Activated naive CD4-positive, alpha-beta T cell treated with anti-CD3 and anti-CD28 coated beads, Interleukin-2, amount 50 U/mL, for 16 hours (primary cell): Measurements from ENCODE around the gene FGF1.
"Not testable (repeated sequence)": the region's sequence is repeated elsewhere in the genome, so short reads cannot be mapped to it uniquely, and the experiment has no call there.

ENCODE experiments used
- DNase-seq: peaks from one replicate; pipeline ENCODE4 v3.0.0-alpha.2; 2020

FGF1 gene

DNA sequence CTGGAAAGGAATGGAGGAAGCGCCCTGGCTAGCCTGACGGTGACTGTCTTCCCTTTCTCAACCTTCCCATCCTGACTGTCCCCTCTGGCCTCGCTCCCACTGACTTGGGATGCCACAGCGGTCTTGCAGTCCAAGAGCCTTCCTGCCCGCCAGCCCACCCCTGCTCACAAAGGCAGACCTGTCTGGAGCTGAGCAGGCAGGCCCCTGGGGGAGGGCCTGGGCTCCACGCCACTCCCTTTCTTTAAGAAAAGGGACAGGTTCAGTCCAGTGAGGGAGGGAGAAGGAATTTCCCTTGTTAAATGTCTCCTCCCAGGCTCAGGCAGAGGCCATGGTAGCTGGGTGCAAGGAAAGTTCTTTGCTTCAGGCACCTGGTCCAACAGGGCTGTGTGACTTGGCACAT lies 18.1 kb downstream of the FGF1 start:
- no peak for DNase-seq

DNA sequence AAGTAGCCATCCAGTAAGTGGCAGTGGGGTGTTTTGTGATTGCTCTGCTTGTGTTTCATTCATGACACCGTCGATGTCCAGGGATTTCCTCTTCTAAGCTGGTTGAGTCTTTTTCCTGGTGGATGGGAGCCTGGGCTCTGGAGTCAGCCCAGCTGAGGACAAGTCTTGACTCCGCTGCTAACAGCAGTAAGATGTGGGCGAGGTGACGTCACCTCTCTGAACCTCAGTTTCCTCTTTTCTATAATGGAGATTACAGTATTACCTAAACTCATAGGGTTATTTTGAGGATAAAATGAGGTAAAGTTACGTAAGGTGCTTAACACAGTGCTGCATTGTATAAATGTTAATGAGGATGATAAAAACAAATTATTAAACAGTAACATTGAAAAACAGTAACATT lies 21.3 kb downstream of the FGF1 start:
- DNase-seq: no peak

DNA sequence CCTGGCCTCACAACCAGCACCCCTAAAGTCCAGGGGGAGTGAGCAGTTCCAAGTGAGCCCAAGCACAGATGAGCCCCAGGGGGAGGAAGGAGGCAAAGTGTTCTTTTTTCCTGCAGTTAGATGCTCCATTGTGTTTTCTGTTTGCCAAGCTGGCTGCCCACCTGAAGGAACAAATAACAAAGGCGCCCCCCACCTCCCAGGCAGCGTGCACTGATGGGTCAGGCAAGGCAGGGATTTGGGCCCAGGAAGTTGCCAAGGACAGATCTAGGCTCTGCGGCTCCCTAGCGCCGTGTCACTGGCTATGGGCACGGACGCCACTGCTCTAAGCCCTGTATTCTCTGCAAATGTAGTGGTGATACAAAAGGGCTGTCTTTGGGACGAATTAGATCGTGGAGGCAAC lies 21.8 kb downstream of the FGF1 start:
- no peak for DNase-seq

DNA sequence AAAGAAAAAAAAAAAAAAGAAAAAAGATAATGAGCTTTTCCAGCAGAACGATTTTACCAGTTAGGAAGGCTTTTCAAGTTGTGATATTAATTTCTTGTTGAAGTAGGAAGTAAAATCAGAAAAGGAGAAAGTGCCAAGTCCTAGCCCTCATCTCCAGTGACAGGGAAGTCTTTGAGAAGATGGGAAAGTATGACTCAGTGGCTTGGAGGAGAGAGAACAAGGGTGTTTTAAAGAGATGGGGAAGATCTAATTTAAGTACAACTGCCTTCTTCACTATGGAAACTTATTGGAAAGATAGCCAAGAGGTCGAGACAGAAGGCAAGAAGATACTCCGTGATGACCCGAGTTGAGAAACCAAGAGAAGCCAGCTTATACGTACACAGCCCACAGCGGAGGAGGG lies 22.6 kb downstream of the FGF1 start:
- DNase-seq: no peak

DNA sequence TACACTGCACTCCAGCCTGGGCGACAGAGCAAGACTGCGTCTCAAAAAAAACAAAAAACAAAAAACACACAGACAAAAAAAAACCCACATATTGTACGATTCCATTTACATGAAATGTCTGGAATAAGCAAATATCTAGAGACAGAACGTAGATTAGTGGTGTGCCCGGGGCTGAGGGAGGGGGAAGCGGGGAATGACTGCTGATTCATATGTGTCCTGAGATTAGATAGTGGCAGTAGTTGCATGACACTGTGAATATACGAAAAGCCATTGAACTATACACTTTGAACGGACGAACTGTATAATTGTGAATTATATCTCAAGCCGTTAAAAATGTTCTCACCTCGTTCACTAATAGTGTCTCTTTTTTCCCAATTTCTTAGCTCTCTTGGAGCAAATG lies 23.9 kb downstream of the FGF1 start:
- DNase-seq: no peak

DNA sequence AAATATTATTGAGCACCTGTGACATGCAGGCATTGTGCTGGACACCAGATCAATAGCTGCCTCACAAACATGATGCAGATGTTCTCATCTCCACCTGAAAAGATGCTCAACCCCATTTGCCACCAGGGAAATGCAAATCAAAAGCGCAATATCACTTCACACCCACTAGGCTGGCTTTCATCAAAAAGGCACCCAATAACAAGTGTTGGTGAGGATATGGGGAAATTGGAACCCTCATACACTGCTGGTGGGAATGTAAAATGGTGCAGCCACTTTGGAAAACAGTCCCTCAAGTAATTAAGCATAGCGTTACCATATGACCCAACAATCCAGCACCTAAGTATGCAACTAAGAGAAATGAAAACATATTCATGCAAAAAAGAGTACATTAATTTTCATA lies 24.7 kb downstream of the FGF1 start:
- no peak for DNase-seq

DNA sequence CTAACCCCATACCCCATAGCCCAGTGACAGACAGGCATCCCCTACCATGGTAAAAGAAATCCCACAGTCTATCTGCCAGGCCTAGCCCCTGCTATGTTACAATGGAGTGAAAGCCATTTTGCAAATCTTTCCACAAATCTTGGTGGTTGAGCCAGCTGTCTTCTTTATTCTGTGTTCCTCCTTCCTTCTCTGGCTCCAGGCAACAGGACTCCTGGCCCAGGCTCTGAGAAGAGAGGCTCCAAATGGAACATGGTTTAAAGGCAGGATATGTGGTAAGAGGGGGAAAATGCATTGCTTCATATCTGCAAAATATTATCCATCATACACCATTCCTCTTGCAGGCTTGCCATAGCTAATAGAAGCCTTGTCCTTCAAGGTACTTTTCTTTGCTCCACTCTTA lies 25.2 kb downstream of the FGF1 start:
- DNase-seq: no peak

DNA sequence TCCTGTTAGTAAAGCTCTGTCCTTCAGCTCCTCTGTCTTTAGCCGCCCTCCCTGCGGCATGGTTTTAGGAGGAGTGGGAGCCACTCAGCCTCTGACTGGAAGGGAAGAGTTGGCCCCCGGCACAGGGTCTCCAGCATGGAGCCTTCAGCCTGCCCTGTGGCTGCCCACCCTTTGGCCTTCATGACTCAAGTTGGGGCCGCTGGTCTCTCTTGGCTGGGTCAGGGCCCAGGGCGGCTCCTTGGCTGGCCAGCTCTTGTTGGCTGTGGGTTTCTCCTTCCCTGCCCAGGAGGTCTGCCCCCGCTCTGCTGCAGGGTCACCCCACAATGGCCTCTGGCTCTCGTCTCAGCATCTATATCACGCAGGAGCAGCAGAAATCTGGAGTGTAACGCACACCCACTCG lies 25.7 kb downstream of the FGF1 start:
- DNase-seq: no peak

DNA sequence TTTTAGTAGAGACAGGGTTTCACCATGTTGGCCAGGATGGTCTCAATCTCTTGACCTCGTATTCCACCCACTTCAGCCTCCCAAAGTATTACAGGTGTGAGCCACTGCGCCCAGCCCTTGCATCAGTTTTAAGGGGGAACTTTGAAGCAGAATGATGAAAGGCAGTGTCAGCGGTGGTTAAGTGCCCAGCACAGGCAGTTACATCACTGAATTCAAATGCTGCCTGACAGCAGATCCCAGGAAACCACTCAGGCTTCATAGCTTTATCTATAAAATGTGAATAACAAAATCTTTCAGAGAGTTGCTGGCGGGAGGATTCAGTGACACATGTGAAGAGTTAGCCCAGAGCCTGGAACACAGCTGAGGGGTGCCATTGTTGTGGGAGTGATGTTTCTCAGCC lies 26.5 kb downstream of the FGF1 start:
- no peak for DNase-seq

DNA sequence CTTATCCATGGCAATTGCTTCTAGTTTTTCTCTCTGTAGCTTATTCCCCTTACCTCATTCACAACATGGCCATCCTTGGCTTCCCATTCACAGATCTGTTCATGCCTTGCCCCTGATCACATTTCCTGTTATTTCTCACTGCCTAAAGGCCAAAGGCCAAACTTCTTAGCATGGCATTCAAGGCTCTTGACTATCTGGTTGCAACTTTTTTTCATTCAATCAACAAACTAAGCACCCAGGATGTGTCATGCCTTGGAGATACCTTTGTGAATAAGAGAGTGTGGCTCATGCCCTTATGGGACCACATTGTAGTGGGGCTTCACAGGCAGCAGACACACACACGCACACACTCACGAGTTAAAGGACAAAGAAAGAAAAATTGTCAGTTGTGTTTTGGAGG lies 27.6 kb downstream of the FGF1 start:
- DNase-seq: no peak

DNA sequence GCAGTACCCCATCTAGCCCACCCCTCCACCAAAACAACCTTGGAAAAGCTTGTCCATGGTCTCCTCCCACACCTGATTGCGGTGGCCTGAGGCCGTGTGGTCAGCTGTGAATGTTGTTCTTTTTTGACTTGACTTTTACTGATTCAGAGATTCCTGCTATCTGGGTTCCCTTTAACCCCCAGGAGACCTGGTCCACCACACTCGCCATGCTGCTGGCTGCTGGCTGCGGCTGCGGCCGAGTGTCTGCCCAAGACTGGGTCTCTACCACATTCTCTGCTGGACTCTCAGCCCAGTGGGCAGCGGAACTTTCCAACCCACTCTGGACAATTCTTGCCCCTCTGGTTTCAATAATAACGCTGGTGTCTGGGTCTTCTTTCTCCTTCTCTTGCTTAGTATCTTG lies 28.4 kb downstream of the FGF1 start:
- DNase-seq: no peak

DNA sequence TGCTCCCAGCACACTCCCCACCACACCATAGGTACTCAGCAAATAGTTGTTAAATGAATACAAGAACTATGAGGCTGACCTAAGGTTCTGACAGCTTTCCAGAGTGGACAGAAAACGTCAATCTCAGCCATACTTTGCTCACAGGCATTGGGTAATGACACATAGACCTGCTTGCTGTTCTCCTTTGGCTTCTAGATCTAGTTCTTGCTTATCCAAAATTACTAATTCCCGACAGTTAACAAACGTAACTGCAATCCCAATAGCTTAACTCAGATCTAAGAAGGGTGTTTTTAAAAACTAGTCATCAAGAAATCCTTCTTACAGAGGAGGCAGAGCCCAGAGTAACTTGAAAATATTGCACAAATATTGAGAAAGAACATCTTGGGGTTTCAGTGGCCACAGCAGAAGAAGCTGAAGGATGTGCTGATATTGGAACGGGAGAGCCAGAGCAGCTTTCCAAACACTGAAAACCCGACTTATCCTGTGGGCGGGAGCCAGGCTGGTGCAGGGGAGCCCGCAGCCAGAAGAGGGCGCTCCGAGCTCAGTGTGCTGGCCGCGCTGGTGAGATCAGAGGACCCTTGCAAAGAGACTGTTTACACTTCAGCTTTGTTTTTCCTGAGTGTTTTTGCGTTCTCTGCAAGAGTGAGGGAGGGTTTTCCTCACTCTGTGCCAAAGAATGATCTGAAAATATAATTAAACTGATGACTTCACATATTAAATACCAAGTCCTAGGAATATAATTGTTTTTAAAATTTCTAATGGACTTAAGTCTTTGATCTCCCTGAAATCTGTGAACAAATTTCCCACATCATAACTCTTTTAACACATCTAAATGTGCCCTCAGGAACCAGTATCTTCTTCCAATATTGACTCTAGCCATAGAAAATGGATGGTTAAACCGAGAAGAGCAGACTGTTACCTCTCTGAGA lies 30.3 kb downstream of the FGF1 start:
- DNase-seq: peak; percentile 73

DNA sequence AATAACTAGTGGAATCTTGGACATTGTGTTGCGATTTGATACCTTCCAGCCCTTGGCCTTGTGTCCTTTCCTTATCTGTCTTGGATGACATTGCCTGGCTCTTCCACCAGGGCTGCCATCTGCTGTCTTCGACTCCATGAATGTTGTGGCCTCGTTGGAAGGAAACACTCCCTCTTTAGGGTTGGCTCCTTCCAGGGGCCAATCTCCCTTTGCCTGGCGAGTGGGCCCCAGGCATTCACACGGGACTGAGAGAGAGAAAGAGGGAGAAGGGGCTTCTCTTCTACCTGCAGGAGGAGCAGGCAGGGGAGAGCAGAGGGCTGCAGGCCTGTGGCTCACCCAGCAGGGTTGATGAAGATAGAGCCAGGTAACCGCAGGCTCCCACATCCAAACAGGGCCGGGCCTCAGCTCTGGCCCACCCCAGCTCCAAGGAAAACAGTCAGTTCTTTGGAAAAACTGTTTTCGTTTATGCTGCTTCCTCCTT lies 31.3 kb downstream of the FGF1 start:
- no peak for DNase-seq

DNA sequence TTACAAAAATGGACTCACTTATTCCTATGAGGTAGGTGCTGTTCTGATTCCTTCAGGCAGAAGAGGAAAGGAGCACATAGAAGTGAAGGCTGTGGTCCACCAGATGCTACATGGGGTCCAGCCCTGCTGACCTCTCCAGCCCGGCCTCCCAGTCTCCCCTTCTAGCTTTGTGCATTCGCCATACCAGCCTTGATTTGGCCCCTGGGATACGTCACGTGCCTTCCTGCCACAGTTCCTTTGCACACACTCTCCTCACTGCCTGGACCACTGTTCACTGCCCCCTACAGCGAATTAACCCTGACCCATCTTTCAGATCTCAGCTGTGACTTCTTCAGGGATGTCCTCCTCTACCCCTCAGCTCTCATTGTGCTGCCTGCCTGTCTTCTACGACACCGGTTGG lies 32.6 kb downstream of the FGF1 start:
- no peak for DNase-seq

DNA sequence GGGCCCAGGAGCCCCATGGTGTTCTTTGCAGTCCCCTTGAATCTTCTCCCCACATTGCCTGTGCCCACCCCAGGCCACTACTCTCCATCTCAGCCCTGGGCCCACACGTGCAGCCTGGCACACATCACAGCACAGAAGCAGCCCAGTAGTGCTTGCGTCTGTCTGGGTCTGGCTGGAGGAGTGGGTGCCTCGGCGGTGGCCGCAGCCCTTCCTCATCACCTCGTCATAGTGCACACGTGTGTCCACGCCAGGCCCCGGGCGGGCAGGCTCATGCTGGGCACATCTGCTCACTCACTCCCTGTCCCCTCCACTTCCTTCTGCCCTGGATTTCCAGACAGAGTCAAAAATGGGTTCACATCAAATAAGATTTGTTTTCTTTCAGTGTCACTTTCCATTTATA lies 33.3 kb downstream of the FGF1 start:
- DNase-seq: no peak

DNA sequence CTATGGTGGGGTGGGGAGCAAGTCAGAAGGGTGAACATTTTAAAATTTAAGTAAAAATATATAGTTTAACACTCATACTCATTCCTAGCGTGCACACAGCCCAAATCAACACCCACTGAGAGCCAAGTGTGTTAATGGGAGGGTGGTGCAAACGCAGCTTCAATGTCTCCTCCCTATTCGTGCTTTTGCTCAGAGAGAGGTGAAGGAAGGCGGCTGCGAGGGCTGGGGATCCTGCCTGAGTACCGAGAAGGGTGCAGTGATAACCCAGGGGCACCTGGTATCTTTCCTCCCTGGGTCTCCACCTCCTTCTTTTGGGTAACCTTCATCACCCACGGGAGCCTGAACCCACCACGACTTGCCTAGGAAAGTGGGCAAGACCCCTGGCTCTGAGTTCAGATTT lies 35.0 kb downstream of the FGF1 start:
- no peak for DNase-seq

DNA sequence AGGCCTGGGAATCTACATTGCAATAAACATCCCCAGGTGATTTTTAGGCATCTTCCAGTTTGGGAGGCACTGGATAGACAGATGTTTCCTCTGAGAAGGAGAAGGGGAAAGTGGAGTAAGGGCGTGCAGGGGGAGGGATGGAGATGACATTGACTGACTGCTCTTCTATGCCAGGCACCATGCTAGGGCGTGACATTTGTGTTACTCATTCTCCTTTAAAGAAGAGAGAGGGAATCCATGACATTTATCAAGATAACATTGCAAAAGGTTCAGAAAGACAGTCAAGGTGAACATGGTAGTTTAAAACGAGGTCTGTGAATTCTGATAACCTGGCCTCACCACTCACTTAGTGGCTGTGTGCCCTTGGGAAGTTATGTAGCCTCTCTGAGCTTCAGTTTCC lies 35.8 kb downstream of the FGF1 start:
- DNase-seq: no peak

DNA sequence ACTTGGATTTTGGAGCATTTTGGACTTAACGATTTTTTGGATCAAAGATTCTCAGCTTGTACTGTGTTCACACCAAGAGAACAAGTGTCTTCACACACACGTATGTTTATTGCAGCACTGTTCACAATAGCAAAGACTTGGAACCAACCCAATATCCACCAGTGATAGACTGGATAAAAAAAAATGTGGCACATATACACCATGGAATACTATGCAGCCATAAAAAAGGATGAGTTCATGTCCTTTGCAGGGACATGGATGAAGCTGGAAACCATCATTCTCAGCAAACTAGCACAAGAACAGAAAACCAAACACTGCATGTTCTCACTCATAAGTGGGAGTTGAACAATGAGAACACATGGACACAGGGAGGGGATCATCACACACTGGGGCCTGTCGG lies 37.8 kb downstream of the FGF1 start:
- not testable (repeated sequence) for DNase-seq

DNA sequence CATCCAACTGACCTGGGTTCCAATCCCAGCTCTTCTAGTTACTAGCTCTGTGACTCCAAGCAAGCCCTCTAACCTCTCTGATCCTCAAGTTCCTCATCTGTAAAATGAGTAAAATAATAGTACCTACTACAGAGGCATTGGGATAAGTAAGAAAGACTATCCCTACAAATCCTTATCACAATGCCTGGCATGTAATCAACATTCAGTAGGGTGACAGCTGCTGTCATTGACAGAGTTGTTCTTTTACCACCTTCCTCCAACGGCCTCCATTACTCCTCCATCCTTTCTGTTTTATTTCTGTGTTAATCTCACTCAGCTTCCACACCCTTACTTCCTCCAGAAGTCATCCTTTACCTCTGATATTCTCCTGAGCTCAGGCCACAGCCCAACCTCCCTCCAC lies 40.4 kb downstream of the FGF1 start:
- no peak for DNase-seq

DNA sequence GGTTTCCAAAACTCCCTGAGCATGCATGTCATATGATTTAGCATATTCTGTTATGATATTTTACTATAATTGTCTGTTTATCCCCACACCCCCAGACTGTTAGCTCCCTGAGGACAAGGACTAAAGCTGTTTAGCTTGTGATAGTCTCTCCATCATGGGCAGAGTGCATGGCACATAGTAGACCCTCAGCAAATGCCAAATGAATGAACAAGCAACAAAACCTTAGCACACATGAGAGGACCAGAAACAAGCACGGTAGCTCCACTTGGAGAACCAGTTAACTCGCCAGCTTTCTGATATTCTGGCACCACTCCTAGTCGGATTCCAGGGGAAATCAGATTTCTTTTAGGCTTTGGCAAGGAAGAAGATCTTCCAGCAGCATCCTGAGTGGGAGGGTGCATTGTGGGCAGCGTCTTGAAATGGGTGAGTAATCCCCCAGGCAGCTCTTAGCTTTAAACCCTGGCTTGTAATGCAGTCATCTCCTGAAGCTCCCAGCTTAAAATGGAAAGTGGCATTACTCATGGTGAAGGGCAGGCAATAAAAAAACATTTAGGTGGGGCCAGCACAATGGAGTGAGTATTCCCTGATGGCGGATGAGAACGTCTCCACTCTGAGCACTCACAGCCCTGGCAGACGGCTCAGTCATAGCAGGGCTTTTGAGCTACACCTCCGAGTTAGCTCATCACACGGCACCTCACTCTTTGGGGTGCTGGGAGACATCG lies 41.1 kb downstream of the FGF1 start:
- no peak for DNase-seq

DNA sequence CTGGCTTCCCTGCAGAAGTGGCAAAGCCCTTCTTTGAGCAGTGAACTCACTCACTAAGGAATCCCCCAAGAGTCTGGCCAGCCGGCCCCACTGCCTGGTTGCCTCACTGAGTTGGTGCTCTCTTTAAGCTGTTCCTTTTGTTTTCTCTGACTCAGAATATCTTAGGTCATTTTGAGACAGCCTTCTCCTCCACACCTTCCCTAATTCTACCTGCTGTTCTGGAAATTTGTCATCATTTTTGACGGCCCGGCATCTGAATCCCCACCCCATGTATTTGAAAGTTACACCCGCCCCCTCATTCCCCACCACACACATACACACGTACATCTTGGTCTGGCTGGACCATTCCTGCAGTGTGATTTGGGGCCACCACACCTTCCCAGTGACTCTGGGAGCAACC lies 41.8 kb downstream of the FGF1 start:
- no peak for DNase-seq

DNA sequence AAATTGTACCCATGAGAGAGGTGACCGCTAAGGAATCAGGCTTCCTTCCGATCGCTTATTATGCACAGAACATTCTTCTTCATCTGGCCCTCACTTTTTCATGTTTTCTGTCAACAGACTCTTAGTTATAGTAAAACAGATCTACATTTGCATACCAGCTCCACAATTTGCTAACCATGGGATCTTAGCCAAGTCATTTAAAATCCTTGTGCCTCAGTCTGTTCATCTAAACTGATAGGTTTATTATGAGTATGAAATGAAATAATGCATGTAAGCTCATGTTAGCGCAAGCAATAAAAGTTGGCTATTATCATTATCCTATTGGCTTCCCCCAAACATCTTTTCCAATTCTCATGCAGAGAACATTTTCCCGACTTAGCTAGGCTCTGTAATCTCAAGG lies 42.3 kb downstream of the FGF1 start:
- DNase-seq: no peak

DNA sequence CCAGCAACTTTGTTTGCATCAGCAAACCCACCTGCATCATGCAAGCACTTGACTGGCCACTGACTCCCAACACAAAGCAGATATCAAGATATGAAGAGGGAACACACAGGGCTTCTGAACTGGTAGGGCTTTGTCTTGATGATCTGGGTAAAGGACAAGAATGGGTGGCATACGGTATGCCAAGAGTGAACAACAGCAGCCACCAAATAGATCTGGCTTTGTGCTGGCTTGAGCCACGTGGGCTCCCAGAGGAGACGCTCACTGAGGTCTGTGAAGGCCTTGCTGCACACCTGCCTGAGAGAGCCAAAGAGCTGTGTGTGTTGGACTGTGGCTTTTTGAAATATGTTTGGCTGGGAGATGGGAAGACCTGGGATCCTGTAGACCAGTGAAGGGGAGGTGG lies 43.5 kb downstream of the FGF1 start:
- no peak for DNase-seq

DNA sequence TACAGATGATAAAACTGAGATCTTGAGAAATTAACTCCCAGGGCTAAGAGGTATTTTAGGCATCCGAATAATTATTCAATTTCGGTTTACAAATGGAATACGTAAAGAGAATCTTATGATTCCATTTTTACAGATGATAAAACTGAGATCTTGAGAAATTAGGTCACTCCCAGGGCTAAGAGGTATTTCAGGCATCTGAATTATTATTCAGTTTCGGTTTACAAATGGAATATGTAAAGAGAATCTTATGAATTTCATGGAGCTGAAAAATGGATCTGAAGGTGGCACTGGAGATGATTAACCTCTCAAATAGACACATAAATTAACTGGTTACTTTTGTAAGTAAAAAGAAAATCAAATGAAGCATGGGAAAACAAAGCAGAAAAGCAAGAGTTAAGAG lies 44.2 kb downstream of the FGF1 start:
- DNase-seq: no peak
